MCF 10A (cell line): ENCODE results near the gene SORCS1. TPM values are rescaled to one million over a fixed set of nuclear protein-coding genes. Genes with fewer than 3 reads are reported as not detected.

Experiments used
- BruUV-seq: library from RNA; stranded (reverse); fragments of 400-500 nt; replicated peaks from 2 replicates; lab custom pipeline; 2021; lab: Mats Ljungman, UMichigan
- CTCF ChIA-PET: fragments of 300-600 bp; sonication (Branson Sonifier 250); formaldehyde crosslinking; extraction: SDS; loops from one replicate; lab custom pipeline; 2021; ENCODE audit warnings: antibody characterized with exemption, inconsistent platforms; lab: Yijun Ruan, JAX
- POLR2A ChIA-PET: fragments of 300-600, 350-650 bp; sonication (Branson Sonifier 250); formaldehyde crosslinking; extraction: SDS; loops from one replicate; lab custom pipeline; 2020; ENCODE audit warnings: antibody characterized with exemption, inconsistent platforms; lab: Yijun Ruan, JAX
- DNase-seq: peaks from one replicate; pipeline ENCODE4 v3.0.0-alpha.2; 2018; ENCODE audit not compliant: unreplicated experiment
- H3K27ac Mint-ChIP-seq: one replicate; pipeline ENCODE4 v1.8.0; 2022; ENCODE audit warnings: mild to moderate bottlenecking, low read depth, mixed read lengths; ENCODE audit not compliant: unreplicated experiment
- H3K27me3 Mint-ChIP-seq: one replicate; pipeline ENCODE4 v1.8.0; 2022; ENCODE audit warnings: mixed read lengths; ENCODE audit not compliant: insufficient read depth, unreplicated experiment
- H3K36me3 Mint-ChIP-seq: one replicate; pipeline ENCODE4 v1.8.0; 2022; ENCODE audit warnings: mild to moderate bottlenecking, moderate library complexity, mixed read lengths; ENCODE audit not compliant: insufficient read depth, unreplicated experiment
- H3K4me1 Mint-ChIP-seq: one replicate; pipeline ENCODE4 v1.8.0; 2022; ENCODE audit warnings: mixed read lengths; ENCODE audit not compliant: insufficient read depth, unreplicated experiment
- H3K4me3 Mint-ChIP-seq: one replicate; pipeline ENCODE4 v1.8.0; 2022; ENCODE audit warnings: mild to moderate bottlenecking, moderate library complexity, mixed read lengths; ENCODE audit not compliant: unreplicated experiment
- H3K9me3 Mint-ChIP-seq: one replicate; pipeline ENCODE4 v1.8.0; 2022; ENCODE audit warnings: mixed read lengths; ENCODE audit not compliant: unreplicated experiment
- CTCF ChIP-seq: fragments of 200-600 bp; IDR thresholded peaks from one replicate; pipeline ENCODE4 v1.8.0; 2022; ENCODE audit warnings: antibody characterized with exemption, mild to moderate bottlenecking; ENCODE audit not compliant: unreplicated experiment
- intact Hi-C: fragments of 100-400 bp; cut with micrococcal nuclease; formaldehyde crosslinking; loops from 2 replicates; pipeline ENCODE4 v1.14.1; 2022
- total RNA-seq: library from RNA; stranded (reverse); gene quantifications from 2 replicates; pipeline ENCODE4 v1.2.3, GENCODE V29; 2022

Gene SORCS1
- total RNA-seq, 1 experiment from 2014 or later, result 0.54 TPM

GRCh38 chr10:106816318-106817085 lies 348.0 kb downstream of the SORCS1 start:
- no peak overlapping the region for H3K4me3 Mint-ChIP-seq
- H3K36me3 Mint-ChIP-seq, result no peaks in the 10 kb centered on the region
- TF ChIP-seq CTCF, result no peak
- intact Hi-C loops, result no loop called here
- no peaks in the 10 kb centered on the region for H3K27me3 Mint-ChIP-seq
- H3K27ac Mint-ChIP-seq, result no peak overlapping the region
- H3K9me3 Mint-ChIP-seq, result no peaks in the 10 kb centered on the region
- no peaks in the 10 kb centered on the region for H3K4me1 Mint-ChIP-seq
- BruUV-seq, result no TSS peak
- ChIA-PET CTCF (interaction anchor here (0.6 kb wide), 2 partner anchors 14 to 108 kb away, joined by 3 to 4 read pairs; no protein-coding TSS in a partner anchor), POLR2A (no interaction called here)
- no peak for DNase-seq

GRCh38 chr10:106815427-106816043 lies 349.0 kb downstream of the SORCS1 start:
- POLR2A ChIA-PET, result no interaction called here
- H3K36me3 Mint-ChIP-seq, result no peaks in the 10 kb centered on the region
- DNase-seq, result no peak
- TF ChIP-seq CTCF, result no peak
- H3K9me3 Mint-ChIP-seq, result no peaks in the 10 kb centered on the region
- H3K27ac Mint-ChIP-seq, result no peak overlapping the region
- H3K27me3 Mint-ChIP-seq, result no peaks in the 10 kb centered on the region
- no TSS peak for BruUV-seq
- intact Hi-C loops, result no loop called here
- H3K4me1 Mint-ChIP-seq, result no peaks in the 10 kb centered on the region
- H3K4me3 Mint-ChIP-seq, result no peak overlapping the region
- CTCF ChIA-PET, result interaction anchor here (0.6 kb wide), 2 partner anchors 9 to 15 kb away, joined by 3 read pairs; no protein-coding TSS in a partner anchor

- intact Hi-C loops, result no loop called here
- Mint-ChIP-seq H3K36me3 (no peaks in the 10 kb centered on the region), H3K9me3 (no peaks in the 10 kb centered on the region), H3K27ac (no peak overlapping the region), H3K4me3 (no peak overlapping the region), H3K4me1 (peaks cover 8% of the 10 kb centered on the region), H3K27me3 (no peaks in the 10 kb centered on the region)
- ChIA-PET POLR2A (no interaction called here), CTCF (interaction anchor here (0.8 kb wide), 1 partner anchor 570 kb away, joined by 4 read pairs; no protein-coding TSS in a partner anchor)
- BruUV-seq, result no TSS peak
- no peak for DNase-seq
- no peak for TF ChIP-seq CTCF
Observed at GRCh38 chr10:106804992-106805582, 359.4 kb downstream of the SORCS1 start.

GRCh38 chr10:106802949-106803348 lies 361.6 kb downstream of the SORCS1 start:
- Mint-ChIP-seq H3K36me3 (no peaks in the 10 kb centered on the region), H3K9me3 (peaks cover 7% of the 10 kb centered on the region), H3K4me1 (no peaks in the 10 kb centered on the region), H3K27me3 (no peaks in the 10 kb centered on the region), H3K4me3 (no peak overlapping the region), H3K27ac (no peak overlapping the region)
- no peak for TF ChIP-seq CTCF
- ChIA-PET CTCF (no interaction called here), POLR2A (no interaction called here)
- intact Hi-C loops, result no loop called here
- BruUV-seq, result no TSS peak
- DNase-seq, result no peak
